ENCODE results near the gene PHLPP1. TPM values are rescaled to one million over a fixed set of nuclear protein-coding genes. Genes with fewer than 3 reads are reported as not detected.
"Not testable (repeated sequence)": the region's sequence is repeated elsewhere in the genome, so short reads cannot be mapped to it uniquely, and the experiment has no call there.

The PHLPP1 gene
- total and polyA plus RNA-seq, 5 donors from 2014 or later = 0.27 to 20.3 (median 0.52) TPM

GRCh38 chr18:62688743-62689317 lies 26.5 kb upstream of the PHLPP1 start:
- Mint-ChIP-seq H3K27me3 (peaks cover 9% of the 10 kb centered on the region), H3K4me1 (no peaks in the 10 kb centered on the region), H3K9me3 (peaks cover 0 to 39% (median 16%) of the 10 kb centered on the region in 7 donors), H3K36me3 (peaks cover 3% of the 10 kb centered on the region), H3K27ac (no peak overlapping the region), H3K4me3 (no peak overlapping the region)
- no peak for DNase-seq
- no peaks in the 10 kb centered on the region for H3K4me1 ChIP-seq (ENCODE audit: control insufficient read depth, insufficient read depth, low read length, poor library complexity, severe bottlenecking)
- H3K4me3 ChIP-seq (ENCODE audit: low read depth, low read length) = no peak overlapping the region
- H3K27me3 ChIP-seq (ENCODE audit: control insufficient read depth, insufficient read depth, low read length) = peaks cover 4% of the 10 kb centered on the region
- ATAC-seq (ENCODE audit: low read depth in 2 of 2) = no peak
- peaks cover 21 to 33% of the 10 kb centered on the region in 2 experiments for H3K9me3 ChIP-seq (ENCODE audit: control insufficient read depth in 2 of 2, low read length in 2 of 2)
- no peak overlapping the region for H3K27ac ChIP-seq (ENCODE audit: insufficient read depth, low read length, poor library complexity, severe bottlenecking)
- no peaks in the 10 kb centered on the region for H3K36me3 ChIP-seq (ENCODE audit: control insufficient read depth, insufficient read depth, low read length)

GRCh38 chr18:62690236-62690815 lies 25.0 kb upstream of the PHLPP1 start:
- Histone ChIP-seq H3K36me3 (ENCODE audit: control insufficient read depth, insufficient read depth, low read length) (no peaks in the 10 kb centered on the region), H3K4me3 (ENCODE audit: low read depth, low read length) (no peak overlapping the region), H3K9me3 (ENCODE audit: control insufficient read depth in 2 of 2, low read length in 2 of 2) (peaks cover 21 to 33% of the 10 kb centered on the region in 2 experiments), H3K27me3 (ENCODE audit: control insufficient read depth, insufficient read depth, low read length) (peaks cover 4% of the 10 kb centered on the region), H3K4me1 (ENCODE audit: control insufficient read depth, insufficient read depth, low read length, poor library complexity, severe bottlenecking) (no peaks in the 10 kb centered on the region), H3K27ac (ENCODE audit: insufficient read depth, low read length, poor library complexity, severe bottlenecking) (no peak overlapping the region)
- ATAC-seq (ENCODE audit: low read depth in 2 of 2) (no peak), DNase-seq (no peak)
- Mint-ChIP-seq H3K27me3 (peaks cover 9% of the 10 kb centered on the region), H3K4me3 (no peak overlapping the region), H3K4me1 (no peaks in the 10 kb centered on the region), H3K9me3 (peaks cover 0 to 39% (median 16%) of the 10 kb centered on the region in 7 donors), H3K36me3 (peaks cover 3% of the 10 kb centered on the region), H3K27ac (no peak overlapping the region)

- no peaks in the 10 kb centered on the region for H3K4me1 Mint-ChIP-seq
- peaks cover 4% of the 10 kb centered on the region for H3K27me3 ChIP-seq (ENCODE audit: control insufficient read depth, insufficient read depth, low read length)
- H3K27ac ChIP-seq (ENCODE audit: insufficient read depth, low read length, poor library complexity, severe bottlenecking) = no peak overlapping the region
- no peak overlapping the region for H3K27ac Mint-ChIP-seq
- H3K9me3 ChIP-seq (ENCODE audit: control insufficient read depth in 2 of 2, low read length in 2 of 2) = peaks cover 16 to 21% of the 10 kb centered on the region in 2 experiments
- no peak for DNase-seq
- no peak overlapping the region for H3K4me3 ChIP-seq (ENCODE audit: low read depth, low read length)
- H3K4me1 ChIP-seq (ENCODE audit: control insufficient read depth, insufficient read depth, low read length, poor library complexity, severe bottlenecking) = no peaks in the 10 kb centered on the region
- peaks cover 3% of the 10 kb centered on the region for H3K36me3 Mint-ChIP-seq
- no peaks in the 10 kb centered on the region for H3K36me3 ChIP-seq (ENCODE audit: control insufficient read depth, insufficient read depth, low read length)
- peaks cover 9% of the 10 kb centered on the region for H3K27me3 Mint-ChIP-seq
- no peak for ATAC-seq (ENCODE audit: low read depth in 2 of 2)
- H3K9me3 Mint-ChIP-seq = peaks cover 0 to 25% (median 9%) of the 10 kb centered on the region in 7 donors
- no peak overlapping the region for H3K4me3 Mint-ChIP-seq
Measured at GRCh38 chr18:62693659-62694058, 21.7 kb upstream of the PHLPP1 start.

GRCh38 chr18:62697636-62698035 lies 17.7 kb upstream of the PHLPP1 start:
- Histone ChIP-seq H3K4me1 (ENCODE audit: control insufficient read depth, insufficient read depth, low read length, poor library complexity, severe bottlenecking) (no peaks in the 10 kb centered on the region), H3K4me3 (ENCODE audit: low read depth, low read length) (no peak overlapping the region), H3K36me3 (ENCODE audit: control insufficient read depth, insufficient read depth, low read length) (no peaks in the 10 kb centered on the region), H3K9me3 (ENCODE audit: control insufficient read depth in 2 of 2, low read length in 2 of 2) (no peaks in the 10 kb centered on the region), H3K27ac (ENCODE audit: insufficient read depth, low read length, poor library complexity, severe bottlenecking) (no peak overlapping the region), H3K27me3 (ENCODE audit: control insufficient read depth, insufficient read depth, low read length) (no peaks in the 10 kb centered on the region)
- Mint-ChIP-seq H3K4me3 (no peak overlapping the region), H3K27me3 (peaks cover 13% of the 10 kb centered on the region), H3K36me3 (no peaks in the 10 kb centered on the region), H3K9me3 (peaks cover 0 to 5% (median 0%) of the 10 kb centered on the region in 7 donors), H3K27ac (no peak overlapping the region), H3K4me1 (no peaks in the 10 kb centered on the region)
- ATAC-seq (ENCODE audit: low read depth in 2 of 2) (no peak), DNase-seq (no peak)

- Histone ChIP-seq H3K9me3 (ENCODE audit: control insufficient read depth in 2 of 2, low read length in 2 of 2) (no peaks in the 10 kb centered on the region), H3K27ac (ENCODE audit: insufficient read depth, low read length, poor library complexity, severe bottlenecking) (no peak overlapping the region), H3K4me1 (ENCODE audit: control insufficient read depth, insufficient read depth, low read length, poor library complexity, severe bottlenecking) (no peaks in the 10 kb centered on the region), H3K36me3 (ENCODE audit: control insufficient read depth, insufficient read depth, low read length) (no peaks in the 10 kb centered on the region), H3K4me3 (ENCODE audit: low read depth, low read length) (no peak overlapping the region), H3K27me3 (ENCODE audit: control insufficient read depth, insufficient read depth, low read length) (no peaks in the 10 kb centered on the region)
- H3K27me3 Mint-ChIP-seq = peaks cover 31% of the 10 kb centered on the region
- DNase-seq (no peak), ATAC-seq (ENCODE audit: low read depth in 2 of 2) (no peak)
- H3K36me3 Mint-ChIP-seq = no peaks in the 10 kb centered on the region
- no peak overlapping the region for H3K4me3 Mint-ChIP-seq
- no peak overlapping the region for H3K27ac Mint-ChIP-seq
- H3K4me1 Mint-ChIP-seq = no peaks in the 10 kb centered on the region
- H3K9me3 Mint-ChIP-seq = peaks cover 0 to 3% (median 0%) of the 10 kb centered on the region in 7 donors
Measured at GRCh38 chr18:62702259-62702658, 13.1 kb upstream of the PHLPP1 start.

GRCh38 chr18:62706879-62707278 lies 8.5 kb upstream of the PHLPP1 start:
- H3K4me3 Mint-ChIP-seq; H3K27ac ChIP-seq (ENCODE audit: insufficient read depth, low read length, poor library complexity, severe bottlenecking); H3K9me3 Mint-ChIP-seq; H3K4me1 ChIP-seq (ENCODE audit: control insufficient read depth, insufficient read depth, low read length, poor library complexity, severe bottlenecking); ATAC-seq (ENCODE audit: low read depth in 2 of 2); H3K36me3 ChIP-seq (ENCODE audit: control insufficient read depth, insufficient read depth, low read length); DNase-seq; H3K4me3 ChIP-seq (ENCODE audit: low read depth, low read length); H3K27me3 ChIP-seq (ENCODE audit: control insufficient read depth, insufficient read depth, low read length); H3K4me1 Mint-ChIP-seq; H3K9me3 ChIP-seq (ENCODE audit: control insufficient read depth in 2 of 2, low read length in 2 of 2); H3K27ac Mint-ChIP-seq; H3K36me3 Mint-ChIP-seq: not testable (repeated sequence)
- peaks cover 37% of the 10 kb centered on the region for H3K27me3 Mint-ChIP-seq

- peaks cover 23% of the 10 kb centered on the region for H3K27me3 Mint-ChIP-seq
- not testable (repeated sequence) for H3K27ac Mint-ChIP-seq; H3K4me1 Mint-ChIP-seq; H3K36me3 ChIP-seq (ENCODE audit: control insufficient read depth, insufficient read depth, low read length); H3K4me3 Mint-ChIP-seq; H3K9me3 ChIP-seq (ENCODE audit: control insufficient read depth in 2 of 2, low read length in 2 of 2); H3K9me3 Mint-ChIP-seq; H3K4me1 ChIP-seq (ENCODE audit: control insufficient read depth, insufficient read depth, low read length, poor library complexity, severe bottlenecking); H3K36me3 Mint-ChIP-seq; H3K27me3 ChIP-seq (ENCODE audit: control insufficient read depth, insufficient read depth, low read length); ATAC-seq (ENCODE audit: low read depth in 2 of 2); H3K27ac ChIP-seq (ENCODE audit: insufficient read depth, low read length, poor library complexity, severe bottlenecking); DNase-seq; H3K4me3 ChIP-seq (ENCODE audit: low read depth, low read length)
Measured at GRCh38 chr18:62709908-62710307, 5.4 kb upstream of the PHLPP1 start.

GRCh38 chr18:62710417-62710816 lies 4.9 kb upstream of the PHLPP1 start:
- no peak overlapping the region for H3K4me3 ChIP-seq (ENCODE audit: low read depth, low read length)
- Mint-ChIP-seq H3K9me3 (peaks cover 0 to 2% (median 0%) of the 10 kb centered on the region in 7 donors), H3K27me3 (peaks cover 21% of the 10 kb centered on the region), H3K36me3 (no peaks in the 10 kb centered on the region), H3K27ac (no peak overlapping the region), H3K4me3 (no peak overlapping the region), H3K4me1 (peaks cover 0 to 7% (median 4%) of the 10 kb centered on the region in 4 donors)
- no peaks in the 10 kb centered on the region for H3K4me1 ChIP-seq (ENCODE audit: control insufficient read depth, insufficient read depth, low read length, poor library complexity, severe bottlenecking)
- no peak for ATAC-seq (ENCODE audit: low read depth in 2 of 2)
- H3K27me3 ChIP-seq (ENCODE audit: control insufficient read depth, insufficient read depth, low read length) = no peaks in the 10 kb centered on the region
- no peaks in the 10 kb centered on the region for H3K9me3 ChIP-seq (ENCODE audit: control insufficient read depth in 2 of 2, low read length in 2 of 2)
- no peak for DNase-seq
- no peak overlapping the region for H3K27ac ChIP-seq (ENCODE audit: insufficient read depth, low read length, poor library complexity, severe bottlenecking)
- H3K36me3 ChIP-seq (ENCODE audit: control insufficient read depth, insufficient read depth, low read length) = no peaks in the 10 kb centered on the region
